B cell (primary cell): ENCODE measurements around the gene SPON2. TPM values are rescaled to one million over a fixed set of nuclear protein-coding genes. Genes with fewer than 3 reads are reported as not detected.

Experiments
- ATAC-seq: fragments of 200-7000 bp; cut with Tn5 transposase; one replicate; pipeline ENCODE4 v1.10.0; 2021; ENCODE audit warnings: low read depth, mild to moderate bottlenecking, moderate number of reproducible peaks, moderate library complexity
- CTCF ChIA-PET: fragments of 350-600 bp; sonication (Branson Sonifier 250); formaldehyde crosslinking; loops from one replicate; lab custom pipeline; 2021; ENCODE audit warnings: antibody characterized with exemption, inconsistent platforms; lab: Charles Lee
- POLR2A ChIA-PET: fragments of 350-600 bp; sonication (Branson Sonifier 250); formaldehyde crosslinking; loops from one replicate; lab custom pipeline; 2021; ENCODE audit warnings: antibody characterized with exemption; lab: Charles Lee
- DNase-seq: peaks from one replicate; pipeline ENCODE4 v3.0.0; 2013
- H2AFZ ChIP-seq: 2 replicates; pipeline ENCODE4 v1.6.1; 2012; ENCODE audit warnings: mild to moderate bottlenecking, low read depth, low read length; ENCODE audit not compliant: insufficient read depth, poor library complexity, severe bottlenecking
- H3K27ac ChIP-seq, 2 donors: 1 replicate in 1 of 2; 2 replicates in 1 of 2; pipeline ENCODE4 v1.5.1; 2012 to 2013; ENCODE audit warnings: low read length in 2 of 2, mild to moderate bottlenecking in 2 of 2, moderate library complexity in 1 of 2
- H3K27me3 ChIP-seq, 4 experiments: fragments of 200-600 bp in 1 of 4; sonication (generic) in 1 of 4; replicated peaks in 1 of 4; 1 replicate in 2 of 4; 2 replicates in 2 of 4; pipeline versions ENCODE4 v1.6.1 to v1.7.0; 2013 to 2016; ENCODE audit warnings: low read length in 3 of 4, mild to moderate bottlenecking in 2 of 4, mixed read lengths in 1 of 4, moderate library complexity in 1 of 4; ENCODE audit not compliant: insufficient read depth in 4 of 4, control insufficient read depth in 3 of 4; ENCODE audit errors: control extremely low read depth in 1 of 4
- H3K36me3 ChIP-seq, 2 experiments: replicated peaks in 1 of 2; 1 replicate in 1 of 2; 2 replicates in 1 of 2; pipeline versions ENCODE4 v1.6.1 to v1.7.1; 2013; ENCODE audit warnings: low read length in 1 of 2; ENCODE audit not compliant: insufficient read depth in 2 of 2, control insufficient read depth in 1 of 2; ENCODE audit errors: control extremely low read depth in 1 of 2, extremely low read depth in 1 of 2
- H3K4me1 ChIP-seq, 2 donors: fragments of 200-600 bp in 1 of 2; sonication (generic) in 1 of 2; 1 replicate in 1 of 2; 2 replicates in 1 of 2; pipeline versions ENCODE4 v1.5.1 to v1.6.1; 2013 to 2017; ENCODE audit warnings: low read length in 2 of 2; ENCODE audit not compliant: control insufficient read depth in 2 of 2, insufficient read depth in 2 of 2
- H3K4me2 ChIP-seq: replicated peaks from 2 replicates; pipeline ENCODE3; 2012; ENCODE audit warnings: mild to moderate bottlenecking, low read depth, low read length; ENCODE audit not compliant: poor library complexity, severe bottlenecking
- H3K4me3 ChIP-seq, 5 experiments: fragments of 200-600 bp in 1 of 5; sonication (generic) in 1 of 5; 1 replicate in 3 of 5; 2 replicates in 2 of 5; pipeline versions ENCODE4 v1.5.1 to v1.7.0; 2011 to 2016; ENCODE audit warnings: low read length in 4 of 5, mild to moderate bottlenecking in 4 of 5, low read depth in 2 of 5, control low read depth in 1 of 5, moderate library complexity in 1 of 5; ENCODE audit not compliant: insufficient read depth in 1 of 5; ENCODE audit errors: control extremely low read depth in 1 of 5, extremely low read depth in 1 of 5
- H3K79me2 ChIP-seq: fragments of 200-600 bp; sonication (generic); one replicate; pipeline ENCODE4 v1.6.0; 2016; ENCODE audit warnings: low read length; ENCODE audit not compliant: control insufficient read depth, insufficient read depth
- H3K9ac ChIP-seq: fragments of 200-600 bp; sonication (generic); 2 replicates; pipeline ENCODE4 v1.6.1; 2017; ENCODE audit warnings: mild to moderate bottlenecking, low read length, moderate library complexity
- H3K9me3 ChIP-seq, 3 donors: one replicate each; pipeline versions ENCODE4 v1.6.1 to v1.7.1; 2013; ENCODE audit warnings: low read length in 2 of 3; ENCODE audit not compliant: control insufficient read depth in 2 of 3, insufficient read depth in 1 of 3; ENCODE audit errors: control extremely low read depth in 1 of 3
- H4K20me1 ChIP-seq: 2 replicates; pipeline ENCODE4 v1.6.0; 2012; ENCODE audit warnings: mild to moderate bottlenecking, low read length; ENCODE audit not compliant: insufficient read depth, control insufficient read depth, poor library complexity, severe bottlenecking
- H3K27ac Mint-ChIP-seq: one replicate; pipeline ENCODE4 v1.8.0; 2021; ENCODE audit warnings: mixed read lengths
- H3K27me3 Mint-ChIP-seq: one replicate; pipeline ENCODE4 v1.8.0; 2021; ENCODE audit warnings: mixed read lengths
- H3K4me1 Mint-ChIP-seq: one replicate; pipeline ENCODE4 v1.8.0; 2021; ENCODE audit warnings: mixed read lengths
- H3K4me3 Mint-ChIP-seq: one replicate; pipeline ENCODE4 v1.8.0; 2021; ENCODE audit warnings: mixed read lengths
- H3K9me3 Mint-ChIP-seq: one replicate; pipeline ENCODE4 v1.8.0; 2022; ENCODE audit warnings: mixed read lengths; ENCODE audit not compliant: insufficient read depth
- CTCF ChIP-seq: fragments of 200-600 bp; IDR thresholded peaks from one replicate; pipeline ENCODE4 v1.8.0; 2022; ENCODE audit warnings: antibody characterized with exemption, mild to moderate bottlenecking
- EZH2 ChIP-seq: IDR thresholded peaks from 2 replicates; pipeline ENCODE4 v1.6.1; 2012; ENCODE audit warnings: borderline replicate concordance, low read depth, mild to moderate bottlenecking, moderate library complexity, low read length; ENCODE audit not compliant: insufficient read depth, poor library complexity, severe bottlenecking
- WGBS: methylation state at CpG from one replicate; pipeline ENCODE4 v1.1.5; 2013; ENCODE audit warnings: missing lambda C conversion rate; ENCODE audit not compliant: insufficient coverage; 5-methylcytosine and 5-hydroxymethylcytosine counted together
- intact Hi-C: fragments of 100-400 bp; cut with micrococcal nuclease; formaldehyde crosslinking; loops from one replicate; pipeline ENCODE4 v1.10.0; 2022
- polyA plus RNA-seq: library from polyadenylated mRNA; depleted of rRNA; stranded (reverse); fragments of >200 nt; gene quantifications from 2 replicates; pipeline ENCODE4 v1.2.3, GENCODE V29; 2012
- total RNA-seq, 2 donors: library from RNA; stranded (reverse); fragments of 120-200 nt in 1 of 2; gene quantifications; 1 replicate in 1 of 2; 2 replicates in 1 of 2; pipeline versions ENCODE4 v1.2.3 to v1.2.4, GENCODE V29; 2013 to 2022

The SPON2 gene
- total and polyA plus RNA-seq, 2 donors (not counting 1 experiment from before 2014, with no cell fraction given): 3.8 to 5.1 TPM

- Mint-ChIP-seq H3K27me3 (peaks cover 4% of the 10 kb centered on the region), H3K4me3 (peak overlapping the region; percentile 52), H3K9me3 (no peaks in the 10 kb centered on the region), H3K27ac (peak overlapping the region; percentile 10), H3K4me1 (peaks cover 35% of the 10 kb centered on the region)
- DNase-seq (peak; percentile 57), ATAC-seq (peak; percentile 31)
- no peaks in the 10 kb centered on the region for H4K20me1 ChIP-seq
- H3K27me3 ChIP-seq: no peaks in the 10 kb centered on the region
- peak overlapping the region; percentile 36 for H3K4me2 ChIP-seq
- TF ChIP-seq EZH2 (no peak), CTCF (no peak)
- peak overlapping the region; percentile 39 for H2AFZ ChIP-seq
- peaks cover 35 to 37% of the 10 kb centered on the region in 2 donors for H3K4me1 ChIP-seq
- no peak overlapping the region for H3K4me3 ChIP-seq
- 29% methylated on average over 7 of the region's 8 CpGs for WGBS
- CTCF ChIA-PET: interaction anchor here (0.5 to 8.5 kb wide), 11 partner anchors 11 to 890 kb away, joined by 3 to 102 read pairs (median 5); partner anchors contain the start of gene IDUA
- H3K36me3 ChIP-seq: no peaks in the 10 kb centered on the region
- intact Hi-C loops: loop anchor here (5.0 kb wide), 1 partner anchor 379 kb away; no protein-coding TSS in a partner anchor
- POLR2A ChIA-PET: interaction anchor here (1.3 kb wide), 1 partner anchor 215 kb away, joined by 4 read pairs; no protein-coding TSS in a partner anchor
- no peaks in the 10 kb centered on the region for H3K79me2 ChIP-seq
- H3K9ac ChIP-seq: no peak overlapping the region
- no peaks in the 10 kb centered on the region for H3K9me3 ChIP-seq
- peak overlapping the region in 1 of 2 donors; percentile 31 for H3K27ac ChIP-seq
Measured at GRCh38 chr4:1133033-1133432, 39.4 kb downstream of the SPON2 start.
